HG03108 (cell line): Measurements from ENCODE around the gene DGLUCY.
"Not testable (repeated sequence)": the region's sequence is repeated elsewhere in the genome, so short reads cannot be mapped to it uniquely, and the experiment has no call there.

Experiments
- ATAC-seq: cut with Tn5 transposase; IDR thresholded peaks from one replicate; pipeline ENCODE4 v1.9.1; 2021; ENCODE audit warnings: moderate library complexity; ENCODE audit not compliant: unreplicated experiment

Gene DGLUCY

GRCh38 chr14:91108941-91109611 lies 4.8 kb upstream of the DGLUCY start:
- ATAC-seq, result no peak

GRCh38 chr14:91111443-91111842 lies 2.4 kb upstream of the DGLUCY start:
- no peak for ATAC-seq

- no peak for ATAC-seq
These were observed 1.7 kb upstream of the DGLUCY start for GRCh38 chr14:91112194-91112593.

GRCh38 chr14:91114079-91115065 lies 499 bp downstream of the DGLUCY start:
- peak; percentile 71 for ATAC-seq

GRCh38 chr14:91115986-91116770 lies 2.3 kb downstream of the DGLUCY start:
- no peak for ATAC-seq

- ATAC-seq, result no peak
These were observed 3.2 kb downstream of the DGLUCY start for GRCh38 chr14:91116913-91117588.

GRCh38 chr14:91117960-91118359 lies 4.1 kb downstream of the DGLUCY start:
- ATAC-seq, result no peak

GRCh38 chr14:91118511-91119068 lies 4.7 kb downstream of the DGLUCY start:
- no peak for ATAC-seq

GRCh38 chr14:91119556-91120311 lies 5.9 kb downstream of the DGLUCY start:
- no peak for ATAC-seq

- no peak for ATAC-seq
These were observed 9.3 kb downstream of the DGLUCY start for GRCh38 chr14:91123201-91123600.

- not testable (repeated sequence) for ATAC-seq
These were observed 10.8 kb downstream of the DGLUCY start for GRCh38 chr14:91124406-91125270.

GRCh38 chr14:91125271-91125660 lies 11.4 kb downstream of the DGLUCY start:
- ATAC-seq, result no peak

- no peak for ATAC-seq
These were observed 11.9 kb downstream of the DGLUCY start for GRCh38 chr14:91125801-91126200.

- ATAC-seq, result no peak
These were observed 12.9 kb downstream of the DGLUCY start for GRCh38 chr14:91126761-91127160.

GRCh38 chr14:91127401-91127801 lies 13.5 kb downstream of the DGLUCY start:
- ATAC-seq, result no peak

- no peak for ATAC-seq
These were observed 14.1 kb downstream of the DGLUCY start for GRCh38 chr14:91127924-91128323.

GRCh38 chr14:91128699-91129098 lies 14.8 kb downstream of the DGLUCY start:
- ATAC-seq, result no peak

- ATAC-seq, result no peak
These were observed 15.4 kb downstream of the DGLUCY start for GRCh38 chr14:91129261-91129660.

GRCh38 chr14:91135039-91135438 lies 21.2 kb downstream of the DGLUCY start:
- ATAC-seq, result no peak
